Activated CD4-positive, alpha-beta T cell treated with anti-CD3 and anti-CD28 coated beads for 48 hours (primary cell): ENCODE data around the gene TMED9.
"Not testable (repeated sequence)": the region's sequence is repeated elsewhere in the genome, so short reads cannot be mapped to it uniquely, and the experiment has no call there.

Source experiments
- DNase-seq: peaks from one replicate; pipeline ENCODE4 v3.0.0-alpha.2; 2020

TMED9 gene

DNA sequence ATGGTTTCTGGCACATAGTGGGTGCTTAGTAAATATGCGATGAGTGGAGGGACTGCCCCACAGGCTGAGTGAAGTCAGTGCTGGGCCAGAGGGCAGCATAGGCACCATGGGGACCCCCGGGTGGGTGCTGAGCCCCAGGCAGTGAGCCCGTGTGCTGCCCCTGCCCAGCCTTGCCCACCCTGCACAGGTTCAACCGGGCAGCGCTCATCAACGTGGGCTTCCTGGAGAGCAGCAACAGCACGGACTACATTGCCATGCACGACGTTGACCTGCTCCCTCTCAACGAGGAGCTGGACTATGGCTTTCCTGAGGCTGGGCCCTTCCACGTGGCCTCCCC, 15.1 kb downstream of the TMED9 start:
- no peak for DNase-seq

DNA sequence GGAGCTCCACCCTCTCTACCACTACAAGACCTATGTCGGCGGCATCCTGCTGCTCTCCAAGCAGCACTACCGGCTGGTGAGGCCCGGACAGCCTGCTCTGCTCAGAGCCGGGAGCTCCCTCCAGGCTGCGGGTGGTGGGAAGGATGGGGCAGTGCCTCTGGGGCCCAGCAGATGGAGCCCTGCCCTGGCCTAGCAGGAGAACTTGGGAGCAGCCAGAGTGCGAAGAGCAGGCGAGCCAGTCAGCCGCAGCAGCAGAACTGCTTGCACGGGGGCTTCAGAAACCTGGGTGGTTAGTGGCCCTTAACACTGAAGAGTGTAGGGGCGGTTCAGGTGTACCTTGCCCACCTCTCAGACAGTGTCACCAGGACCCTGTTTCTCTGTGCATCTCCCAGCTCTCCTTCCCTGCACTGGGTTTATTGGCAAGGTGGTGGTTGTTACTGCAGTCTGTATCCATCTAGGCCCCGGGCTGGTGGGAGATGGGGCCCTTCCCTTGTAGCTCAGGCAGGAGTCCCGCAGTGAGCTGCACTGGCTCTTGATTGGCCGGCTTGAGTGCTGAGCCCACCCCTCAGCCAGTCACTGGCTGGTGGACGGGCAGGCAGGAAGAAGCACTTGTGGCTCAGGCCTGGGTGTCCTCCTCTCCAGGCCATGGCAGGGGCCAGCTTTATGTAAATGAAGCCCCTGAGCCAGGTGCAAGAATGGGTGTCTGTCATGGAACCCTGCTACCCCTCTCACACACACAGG, 15.6 kb downstream of the TMED9 start:
- DNase-seq = peak; percentile 82

DNA sequence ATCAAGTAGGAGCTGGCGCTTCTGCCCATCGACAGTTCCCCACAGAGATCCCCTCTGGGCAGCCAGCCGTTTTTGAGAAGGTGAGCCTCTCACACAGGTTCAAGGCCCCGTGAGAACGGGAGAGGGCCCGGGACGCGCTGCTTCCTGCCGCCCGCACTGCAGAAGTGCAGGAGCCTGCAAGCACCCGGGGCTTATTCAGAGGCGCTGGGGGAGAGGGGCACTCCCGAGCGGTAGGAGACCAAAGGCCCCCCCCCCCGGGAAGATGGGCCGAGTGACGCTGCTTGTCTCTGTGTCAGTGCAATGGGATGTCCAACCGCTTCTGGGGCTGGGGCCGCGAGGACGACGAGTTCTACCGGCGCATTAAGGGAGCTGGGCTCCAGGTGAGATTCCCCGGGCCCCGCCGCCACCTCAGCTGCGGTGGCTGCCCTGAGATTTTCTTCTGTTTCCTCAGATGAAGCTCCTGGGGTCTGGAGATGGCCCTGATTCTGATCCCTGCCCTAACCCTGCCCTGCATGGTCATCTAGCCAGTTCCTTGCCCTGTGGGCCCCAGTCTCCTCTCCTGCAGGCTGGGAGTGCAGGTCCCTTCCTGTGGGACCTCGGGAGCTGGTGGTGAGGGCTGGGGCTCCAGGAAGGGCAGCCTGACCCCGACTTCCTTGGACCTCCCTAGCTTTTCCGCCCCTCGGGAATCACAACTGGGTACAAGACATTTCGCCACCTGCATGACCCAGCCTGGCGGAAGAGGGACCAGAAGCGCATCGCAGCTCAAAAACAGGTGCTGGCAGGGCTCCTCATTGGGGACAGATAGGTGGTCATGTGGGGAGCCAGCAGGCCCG, 16.5 kb downstream of the TMED9 start:
- no peak for DNase-seq

DNA sequence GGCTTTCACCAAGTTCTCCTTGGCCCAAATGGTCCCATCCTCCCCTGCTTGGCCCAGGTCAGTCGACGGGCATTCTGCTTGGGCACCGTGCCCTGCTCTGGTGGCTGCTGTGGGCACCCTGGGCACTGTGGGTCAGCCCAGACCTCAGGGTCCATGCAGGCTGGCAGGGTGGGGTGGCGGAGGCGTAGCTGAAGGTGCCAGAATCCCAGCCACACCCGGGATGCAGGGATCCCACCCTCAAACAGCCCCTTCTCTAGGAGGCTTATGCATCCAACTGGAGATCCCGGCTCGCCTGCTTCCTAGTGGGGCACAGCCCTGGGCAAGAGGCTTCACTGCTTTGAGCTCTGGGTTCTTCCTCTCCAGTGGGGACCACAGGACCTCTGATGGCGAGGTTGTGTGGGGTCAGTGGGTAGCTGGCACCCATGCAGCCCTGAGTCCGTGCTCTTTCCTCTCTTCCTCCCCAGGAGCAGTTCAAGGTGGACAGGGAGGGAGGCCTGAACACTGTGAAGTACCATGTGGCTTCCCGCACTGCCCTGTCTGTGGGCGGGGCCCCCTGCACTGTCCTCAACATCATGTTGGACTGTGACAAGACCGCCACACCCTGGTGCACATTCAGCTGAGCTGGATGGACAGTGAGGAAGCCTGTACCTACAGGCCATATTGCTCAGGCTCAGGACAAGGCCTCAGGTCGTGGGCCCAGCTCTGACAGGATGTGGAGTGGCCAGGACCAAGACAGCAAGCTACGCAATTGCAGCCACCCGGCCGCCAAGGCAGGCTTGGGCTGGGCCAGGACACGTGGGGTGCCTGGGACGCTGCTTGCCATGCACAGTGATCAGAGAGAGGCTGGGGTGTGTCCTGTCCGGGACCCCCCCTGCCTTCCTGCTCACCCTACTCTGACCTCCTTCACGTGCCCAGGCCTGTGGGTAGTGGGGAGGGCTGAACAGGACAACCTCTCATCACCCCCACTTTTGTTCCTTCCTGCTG, 17.4 kb downstream of the TMED9 start:
- no peak for DNase-seq

DNA sequence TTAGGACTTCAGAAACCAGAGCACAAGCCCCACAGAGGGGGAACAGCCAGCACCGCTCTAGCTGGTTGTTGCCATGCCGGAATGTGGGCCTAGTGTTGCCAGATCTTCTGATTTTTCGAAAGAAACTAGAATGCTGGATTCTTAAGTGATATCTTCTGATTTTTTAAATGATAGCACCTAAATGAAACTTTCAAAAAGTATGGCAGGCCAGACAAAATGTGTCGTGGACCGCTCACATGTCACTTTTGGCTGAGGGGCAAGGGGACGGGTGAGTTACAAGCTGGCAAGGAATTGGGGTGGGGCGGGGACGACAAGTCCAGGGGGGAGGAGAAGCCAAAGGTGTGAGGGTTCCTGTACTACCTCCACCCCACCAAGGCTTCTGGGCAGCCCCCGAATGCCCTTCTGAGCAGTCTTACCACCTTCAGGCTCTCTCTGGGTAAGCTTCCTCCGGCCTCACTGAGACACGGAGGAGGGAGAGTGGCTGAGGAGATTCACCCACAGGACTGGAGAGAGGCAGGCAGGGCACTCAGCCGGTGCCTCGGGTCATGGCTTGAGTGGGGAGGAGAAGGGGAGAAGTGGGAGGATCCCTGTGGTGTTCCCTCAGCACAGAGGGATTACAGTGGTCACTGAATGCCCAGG, 18.2 kb downstream of the TMED9 start:
- DNase-seq = no peak

DNA sequence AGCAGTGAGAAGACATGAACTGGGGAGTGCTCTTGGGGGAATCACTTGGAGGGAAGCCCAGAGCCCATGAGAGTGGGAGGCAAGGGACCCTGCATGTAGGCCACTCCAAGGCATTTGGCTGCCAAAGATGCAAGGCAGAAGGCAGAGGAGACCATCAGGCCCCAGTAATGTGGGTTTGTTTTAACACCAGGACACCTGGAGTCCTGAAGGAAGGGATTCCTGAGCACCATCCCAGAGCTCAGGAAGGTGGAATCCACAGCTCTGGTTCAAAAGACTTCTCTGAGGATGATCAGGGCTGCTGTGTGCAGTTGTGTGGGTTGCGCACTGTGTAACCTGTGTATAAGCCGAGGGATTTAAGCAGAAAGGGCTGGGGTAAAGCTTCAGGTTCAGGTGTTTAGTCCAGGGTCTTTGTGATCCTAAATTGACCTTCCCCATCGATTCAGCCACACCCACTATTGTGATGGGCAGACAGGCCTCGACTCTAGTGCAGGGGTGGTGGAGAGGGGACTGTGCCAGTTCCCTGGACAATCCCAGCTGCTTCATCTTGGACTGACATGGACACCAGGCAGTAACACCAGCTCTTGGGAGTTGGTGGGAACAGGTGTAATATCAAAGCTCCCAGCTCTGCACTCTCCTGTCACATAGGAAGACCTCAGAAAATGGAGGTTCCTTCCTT, 18.9 kb downstream of the TMED9 start:
- DNase-seq = no peak

DNA sequence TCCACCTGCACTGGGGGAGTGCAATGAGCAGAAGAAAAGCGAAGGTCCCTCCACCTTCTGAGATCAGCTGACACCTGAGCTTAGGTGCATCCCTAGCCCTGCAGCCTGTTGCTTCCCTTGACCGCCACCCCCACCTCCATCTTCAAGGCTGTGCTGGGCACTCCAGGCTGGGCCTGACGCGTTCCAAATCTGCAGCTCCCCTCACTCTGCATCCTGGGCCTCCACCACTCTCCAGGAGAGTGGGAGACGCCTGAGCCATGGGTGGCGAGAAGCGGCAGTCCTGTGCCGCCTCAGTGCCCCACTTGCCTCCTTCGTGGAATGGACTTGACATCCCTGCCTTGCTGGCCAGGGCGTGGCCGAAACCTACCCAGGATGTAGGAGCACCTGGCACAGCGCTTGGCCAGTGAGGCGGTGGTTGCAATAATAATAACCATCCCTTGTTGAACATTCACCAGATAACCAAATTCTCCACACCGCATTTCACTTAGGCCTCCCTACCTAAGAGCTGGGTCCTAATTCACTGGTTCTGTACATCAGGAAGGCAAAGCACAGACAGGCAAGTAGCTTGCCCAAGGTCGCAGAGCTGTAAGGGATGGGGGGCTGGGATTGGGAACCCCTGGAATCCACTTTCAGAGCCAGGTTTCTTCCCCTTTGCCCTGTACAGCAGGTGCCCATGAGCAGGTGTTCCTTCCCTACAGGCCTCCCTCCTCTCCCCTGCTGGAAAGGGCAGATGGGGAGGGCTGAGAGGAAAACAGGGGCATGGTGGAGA, 19.6 kb downstream of the TMED9 start:
- no peak for DNase-seq

DNA sequence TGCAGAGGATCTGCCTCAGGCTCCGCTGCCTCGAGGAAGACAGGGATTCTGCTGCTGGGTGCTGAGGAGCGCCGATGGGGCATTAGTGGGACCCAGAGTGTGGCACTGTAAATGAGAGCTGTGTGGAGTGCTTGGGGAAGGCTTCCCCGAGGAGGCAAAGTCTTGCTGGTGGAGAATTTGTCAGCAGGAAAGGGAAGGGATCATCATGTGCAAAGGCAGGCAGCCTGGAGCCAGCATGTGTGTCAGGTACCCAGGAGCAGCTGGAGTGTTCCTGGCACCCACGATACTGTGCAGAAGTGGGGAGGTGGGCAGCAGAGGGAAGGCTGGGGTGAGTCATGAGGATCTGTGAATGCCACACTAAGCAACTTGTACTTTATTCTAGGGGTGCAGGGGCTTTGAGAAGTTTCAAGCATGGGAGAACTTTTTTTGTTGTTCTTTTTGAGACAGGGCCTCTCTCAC, 20.2 kb downstream of the TMED9 start:
- no peak for DNase-seq

DNA sequence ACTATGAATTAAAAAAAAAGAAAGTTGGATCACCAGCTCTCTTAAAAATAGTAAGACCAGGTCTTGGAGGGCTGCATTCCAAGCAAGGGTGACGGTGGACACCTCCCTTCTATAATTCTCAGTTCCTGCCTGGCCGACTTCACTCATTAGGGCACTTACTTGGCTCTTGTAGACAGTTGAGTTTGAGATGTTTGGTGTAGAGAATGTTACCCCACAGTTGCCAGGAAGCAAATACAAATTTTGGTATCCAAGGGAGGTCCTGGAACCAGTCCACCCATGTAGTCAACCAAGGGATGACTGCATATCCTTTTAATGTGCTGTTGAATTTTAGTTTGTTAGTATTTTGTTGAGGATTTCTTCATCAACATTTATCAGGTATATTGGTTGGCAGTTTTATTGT, 28.6 kb downstream of the TMED9 start:
- DNase-seq = no peak

DNA sequence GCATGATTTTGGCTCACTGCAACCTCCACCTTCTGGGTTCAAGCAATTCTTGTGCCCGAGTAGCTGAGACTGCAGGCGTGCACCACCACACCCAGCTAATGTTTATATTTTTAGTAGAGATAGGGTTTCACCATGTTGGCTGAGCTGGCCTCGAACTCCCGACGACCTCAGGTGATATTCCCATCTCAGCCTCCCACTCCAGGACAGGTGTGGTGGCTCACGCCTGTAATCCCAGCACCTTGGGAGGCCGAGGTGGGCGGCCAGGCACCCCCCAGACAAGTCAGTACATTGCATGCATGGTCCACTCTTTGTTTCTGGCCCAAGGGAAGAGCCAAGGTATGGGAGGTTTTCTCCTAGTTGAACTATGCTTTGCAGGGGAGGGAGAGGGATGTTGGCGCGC, 32.2 kb downstream of the TMED9 start:
- not testable (repeated sequence) for DNase-seq

DNA sequence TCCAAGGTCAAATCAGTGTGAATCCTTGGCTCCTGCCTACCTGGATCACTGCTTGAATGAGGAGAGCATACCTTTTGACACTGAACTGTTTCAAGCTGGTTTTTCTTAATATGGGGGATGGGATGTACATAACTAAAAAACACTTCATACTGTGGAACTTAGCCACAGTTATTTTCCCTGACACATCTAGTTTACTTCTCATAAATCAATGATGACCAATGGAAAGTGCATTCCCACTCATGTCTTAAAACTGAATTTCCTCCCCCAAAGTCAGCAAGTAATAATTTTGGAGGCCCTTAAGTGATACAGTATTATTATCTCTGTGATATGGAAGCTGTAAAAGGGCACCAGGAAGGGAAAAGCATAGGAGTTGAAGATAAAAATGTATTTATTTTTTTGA, 38.2 kb downstream of the TMED9 start:
- not testable (repeated sequence) for DNase-seq

DNA sequence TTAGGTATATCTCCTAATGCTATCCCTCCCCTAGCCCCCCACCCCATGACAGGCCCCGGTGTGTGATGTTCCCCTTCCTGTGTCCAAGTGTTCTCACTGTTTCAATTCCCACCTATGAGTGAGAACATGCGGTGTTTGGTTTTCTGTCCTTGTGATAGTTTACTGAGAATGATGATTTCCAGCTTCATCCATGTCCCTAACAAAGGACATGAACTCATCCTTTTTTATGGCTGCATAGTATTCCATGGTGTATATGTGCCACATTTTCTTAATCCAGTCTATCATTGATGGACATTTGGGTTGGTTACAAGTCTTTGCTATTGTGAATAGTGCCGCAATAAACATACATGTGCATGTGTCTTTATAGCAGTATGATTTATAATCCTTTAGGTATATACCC, 42.9 kb downstream of the TMED9 start:
- DNase-seq = not testable (repeated sequence)

DNA sequence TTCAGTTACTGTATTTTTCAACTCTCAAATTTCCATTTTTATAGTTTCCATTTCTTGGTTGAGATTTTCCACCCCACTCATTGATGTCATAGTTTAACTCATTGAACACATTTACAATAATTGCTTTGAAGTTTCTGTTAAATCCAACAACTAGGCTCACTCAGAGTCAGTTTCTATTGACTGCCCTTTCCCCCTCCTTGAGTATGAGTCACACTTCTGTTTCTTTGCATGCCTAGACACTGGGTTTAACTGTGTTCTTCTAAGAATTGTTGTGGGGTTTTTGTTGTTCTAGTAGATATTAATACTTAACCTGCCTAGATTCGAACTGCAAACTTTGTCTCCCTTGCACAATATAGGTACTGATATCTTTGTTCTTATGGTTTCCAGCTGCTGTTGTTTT, 53.5 kb downstream of the TMED9 start:
- not testable (repeated sequence) for DNase-seq
